HepG2 (cell line): ENCODE measurements around the gene OR1L8. TPM values are rescaled to one million over a fixed set of nuclear protein-coding genes. Genes with fewer than 3 reads are reported as not detected.

Source experiments
- ATAC-seq: fragments of 200-7000 bp; cut with Tn5 transposase; 3 replicates; pipeline ENCODE4 v1.9.1; 2020; ENCODE audit warnings: mild to moderate bottlenecking, moderate library complexity
- BruUV-seq: library from RNA; stranded (reverse); fragments of 400-500 nt; replicated peaks from 2 replicates; lab custom pipeline; 2021; lab: Mats Ljungman, UMichigan
- CTCF ChIA-PET: fragments of 300-600 bp; formaldehyde crosslinking; extraction: SDS; loops from one replicate; lab custom pipeline; 2021; ENCODE audit warnings: low total read pairs, inconsistent platforms, low intra/inter-chr PET ratio; lab: Yijun Ruan, JAX
- POLR2A ChIA-PET: fragments of 350-600 bp; sonication (Branson Sonifier 250); formaldehyde crosslinking; loops from one replicate; lab custom pipeline; 2020; ENCODE audit warnings: antibody characterized with exemption, inconsistent platforms; lab: Yijun Ruan, JAX
- DNase-seq: peaks from one replicate; pipeline ENCODE4 v3.0.0-alpha.2; 2015; ENCODE audit warnings: low spot score
- FAIRE-seq: peaks from 3 replicates; lab custom pipeline; 2011; peaks lifted over from hg19 to GRCh38; lab: Jason Lieb, UNC
- H2AFZ ChIP-seq: one replicate; pipeline ENCODE4 v1.6.1; 2011; ENCODE audit warnings: low read length, inconsistent platforms
- H3K27ac ChIP-seq: fragments of 300-600 bp; 3 replicates; pipeline ENCODE4 v1.8.0; 2011; ENCODE audit warnings: mixed run types, mild to moderate bottlenecking, mixed read lengths, low read length, inconsistent platforms; ENCODE audit not compliant: insufficient read depth; ENCODE audit errors: extremely low read length
- H3K27me3 ChIP-seq, 2 experiments: fragments of 200-600 bp in 1 of 2; 2 replicates in 1 of 2; 3 replicates in 1 of 2; pipeline versions ENCODE4 v1.6.0 to v1.8.0; 2011; ENCODE audit warnings: low read length in 2 of 2, mild to moderate bottlenecking in 2 of 2, moderate library complexity in 2 of 2, inconsistent platforms in 1 of 2; ENCODE audit not compliant: insufficient read depth in 2 of 2, control insufficient read depth in 1 of 2
- H3K36me3 ChIP-seq, 2 experiments: fragments of 200-600 bp in 1 of 2; replicated peaks in 1 of 2; 2 replicates in 1 of 2; 3 replicates in 1 of 2; pipeline versions ENCODE4 v1.5.1 to v1.8.0; 2011; ENCODE audit warnings: low read length in 2 of 2, inconsistent platforms in 1 of 2; ENCODE audit not compliant: insufficient read depth in 2 of 2, control insufficient read depth in 1 of 2
- H3K4me1 ChIP-seq: 2 replicates; pipeline ENCODE4 v1.5.1; 2012; ENCODE audit warnings: low read length, inconsistent platforms; ENCODE audit not compliant: insufficient read depth
- H3K4me2 ChIP-seq: 2 replicates; pipeline ENCODE4 v1.6.0; 2011; ENCODE audit warnings: low read depth, low read length, inconsistent platforms
- H3K4me3 ChIP-seq, 3 experiments: fragments of 200-600 bp in 1 of 3; sonication (generic), shearing (Covaris generic) in 1 of 3; replicated peaks in 1 of 3; 2 replicates each; pipeline ENCODE4 v1.5.1; 2011 to 2016; ENCODE audit warnings: low read length in 3 of 3, inconsistent platforms in 2 of 3, low read depth in 2 of 3, mild to moderate bottlenecking in 2 of 3, control low read depth in 1 of 3, mixed read lengths in 1 of 3; ENCODE audit not compliant: insufficient read depth in 1 of 3
- H3K79me2 ChIP-seq: one replicate; pipeline ENCODE4 v1.6.1; 2011; ENCODE audit warnings: low read length, inconsistent platforms; ENCODE audit not compliant: insufficient read depth
- H3K9ac ChIP-seq: 2 replicates; pipeline ENCODE4 v1.6.0; 2011; ENCODE audit warnings: mild to moderate bottlenecking, low read depth, low read length, inconsistent platforms; ENCODE audit not compliant: insufficient read depth
- H3K9me3 ChIP-seq: 2 replicates; pipeline ENCODE4 v1.5.1; 2012; ENCODE audit warnings: mild to moderate bottlenecking, low read length
- H4K20me1 ChIP-seq: 2 replicates; pipeline ENCODE4 v1.6.0; 2011; ENCODE audit warnings: inconsistent platforms, mild to moderate bottlenecking, low read length, moderate library complexity; ENCODE audit not compliant: insufficient read depth
- NPAS2 ChIP-seq: sonication (generic); formaldehyde crosslinking; IDR thresholded peaks from 2 replicates; pipeline ENCODE4 v1.8.0; 2022; ENCODE audit warnings: mild to moderate bottlenecking, missing genetic modification reagents, borderline replicate concordance
- RARG ChIP-seq: sonication (generic); formaldehyde crosslinking; IDR thresholded peaks from 2 replicates; pipeline ENCODE4 v1.4.0; 2020; ENCODE audit warnings: low read depth, mild to moderate bottlenecking, missing genetic modification reagents
- RBM22 ChIP-seq: fragments of 200-400 bp; formaldehyde crosslinking; optimal IDR thresholded peaks from 2 replicates; pipeline ENCODE3; 2017; ENCODE audit warnings: mild to moderate bottlenecking, low read length, moderate library complexity
- ZBTB21 ChIP-seq: sonication (generic); formaldehyde crosslinking; IDR thresholded peaks from 2 replicates; pipeline ENCODE4 v1.4.0; 2020; ENCODE audit warnings: missing genetic modification reagents
- ZIK1 ChIP-seq: sonication (generic); formaldehyde crosslinking; IDR thresholded peaks from 2 replicates; pipeline ENCODE4 v1.5.0; 2020; ENCODE audit warnings: mild to moderate bottlenecking, low read depth, missing genetic modification reagents, borderline replicate concordance
- ZNF782 ChIP-seq: sonication (generic); formaldehyde crosslinking; IDR thresholded peaks from 2 replicates; pipeline ENCODE4 v1.4.0; 2020; ENCODE audit warnings: missing genetic modification reagents, mild to moderate bottlenecking, borderline replicate concordance
- WGBS: methylation state at CpG from one replicate; pipeline ENCODE4 v1.1.6; 2017; ENCODE audit warnings: low lambda C conversion rate; 5-methylcytosine and 5-hydroxymethylcytosine counted together
- in situ Hi-C: cut with HindIII; loops from 2 replicates; pipeline ENCODE4 v1.10.0; 2017; ENCODE audit warnings: low pct_unique_long_range_greater_than_20kb; ENCODE audit not compliant: extremely low pct_ligation_motif_present
- intact Hi-C: fragments of 100-400 bp; cut with micrococcal nuclease; formaldehyde crosslinking; loops from one replicate; pipeline ENCODE4 v1.10.0; 2022; ENCODE audit not compliant: unreplicated experiment
- polyA plus RNA-seq, 8 experiments: library from polyadenylated mRNA; depleted of rRNA in 3 of 8; stranded (reverse) in 7 of 8; unstranded in 1 of 8; fragments of >200 nt; fragmentation: Illumina TruSeq in 4 of 8; extraction: Trizol in 4 of 8; gene quantifications; 2 replicates each; pipeline versions ENCODE4 v1.2.1 to v1.2.3, GENCODE V29; 2011 to 2016; ENCODE audit warnings: low read depth in 4 of 8, missing spikeins in 1 of 8, mixed read lengths in 1 of 8; ENCODE audit not compliant: insufficient read depth in 1 of 8
- total RNA-seq, 5 experiments: library from RNA; depleted of rRNA; stranded (reverse); fragments of >200 nt; fragmentation: Illumina TruSeq; extraction: Trizol; gene quantifications; 2 replicates each; pipeline ENCODE4 v1.2.3, GENCODE V29; 2016; ENCODE audit warnings: low read depth in 1 of 5
- TF ChIP-seq, protein P1 (sequence below): sonication (generic); formaldehyde crosslinking; IDR thresholded peaks from 2 replicates; pipeline ENCODE4 v1.5.1; 2020; ENCODE audit warnings: mild to moderate bottlenecking, missing genetic modification reagents
- TF ChIP-seq, protein P2 (sequence below): sonication (generic); formaldehyde crosslinking; IDR thresholded peaks from 2 replicates; pipeline ENCODE4 v1.4.0; 2020; ENCODE audit warnings: missing genetic modification reagents; ENCODE audit errors: not compliant biosample characterization

OR1L8 gene
- total and polyA plus RNA-seq, 2 of the 13 experiments (the other 11 are each of a cell fraction or from before 2014, with no cell fraction given) = not detected

DNA sequence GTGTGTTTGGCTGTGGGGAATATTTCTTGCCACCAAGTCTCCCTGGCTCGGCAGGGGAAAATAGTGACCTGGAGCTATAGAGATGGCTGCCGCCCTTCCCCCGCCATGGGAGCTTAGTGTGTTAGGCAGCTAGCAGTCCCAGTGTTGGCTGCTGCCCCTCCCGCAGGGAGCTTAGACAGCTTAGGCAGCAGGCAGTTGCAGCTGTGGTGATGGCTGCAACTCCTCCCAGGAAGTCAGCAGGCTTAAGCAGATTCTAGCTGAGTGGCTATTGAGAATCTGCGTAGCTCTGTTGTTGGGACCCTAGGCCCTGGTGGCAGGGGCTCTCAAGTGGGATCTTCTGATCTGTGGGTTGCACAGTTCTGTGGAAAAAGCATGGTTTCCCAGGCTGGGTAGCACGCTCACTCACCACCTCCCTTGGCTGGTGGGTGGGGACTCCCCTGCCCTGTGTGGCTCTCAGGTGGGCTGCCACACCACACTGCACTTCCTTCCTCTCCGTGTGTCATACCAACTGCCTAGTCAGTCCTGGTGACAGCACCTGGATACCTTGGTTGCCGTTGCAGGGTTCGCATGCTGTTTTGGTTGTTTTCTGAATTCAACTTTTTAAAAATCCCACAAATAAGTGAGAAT is 20.9 kb downstream of the OR1L8 start:
- Histone ChIP-seq H3K4me2 (no peak overlapping the region), H3K27ac (no peak overlapping the region), H3K27me3 (no peaks in the 10 kb centered on the region), H3K9me3 (no peaks in the 10 kb centered on the region), H3K4me1 (no peaks in the 10 kb centered on the region), H2AFZ (no peak overlapping the region), H3K9ac (no peak overlapping the region), H3K4me3 (no peak overlapping the region), H3K79me2 (no peaks in the 10 kb centered on the region), H4K20me1 (no peaks in the 10 kb centered on the region), H3K36me3 (no peaks in the 10 kb centered on the region)
- BruUV-seq = no TSS peak
- DNase-seq = no peak
- intact Hi-C loops = no loop called here
- no peak for TF ChIP-seq ZIK1 (CRISPR knock-in tag)
- TF ChIP-seq, protein P1, sequence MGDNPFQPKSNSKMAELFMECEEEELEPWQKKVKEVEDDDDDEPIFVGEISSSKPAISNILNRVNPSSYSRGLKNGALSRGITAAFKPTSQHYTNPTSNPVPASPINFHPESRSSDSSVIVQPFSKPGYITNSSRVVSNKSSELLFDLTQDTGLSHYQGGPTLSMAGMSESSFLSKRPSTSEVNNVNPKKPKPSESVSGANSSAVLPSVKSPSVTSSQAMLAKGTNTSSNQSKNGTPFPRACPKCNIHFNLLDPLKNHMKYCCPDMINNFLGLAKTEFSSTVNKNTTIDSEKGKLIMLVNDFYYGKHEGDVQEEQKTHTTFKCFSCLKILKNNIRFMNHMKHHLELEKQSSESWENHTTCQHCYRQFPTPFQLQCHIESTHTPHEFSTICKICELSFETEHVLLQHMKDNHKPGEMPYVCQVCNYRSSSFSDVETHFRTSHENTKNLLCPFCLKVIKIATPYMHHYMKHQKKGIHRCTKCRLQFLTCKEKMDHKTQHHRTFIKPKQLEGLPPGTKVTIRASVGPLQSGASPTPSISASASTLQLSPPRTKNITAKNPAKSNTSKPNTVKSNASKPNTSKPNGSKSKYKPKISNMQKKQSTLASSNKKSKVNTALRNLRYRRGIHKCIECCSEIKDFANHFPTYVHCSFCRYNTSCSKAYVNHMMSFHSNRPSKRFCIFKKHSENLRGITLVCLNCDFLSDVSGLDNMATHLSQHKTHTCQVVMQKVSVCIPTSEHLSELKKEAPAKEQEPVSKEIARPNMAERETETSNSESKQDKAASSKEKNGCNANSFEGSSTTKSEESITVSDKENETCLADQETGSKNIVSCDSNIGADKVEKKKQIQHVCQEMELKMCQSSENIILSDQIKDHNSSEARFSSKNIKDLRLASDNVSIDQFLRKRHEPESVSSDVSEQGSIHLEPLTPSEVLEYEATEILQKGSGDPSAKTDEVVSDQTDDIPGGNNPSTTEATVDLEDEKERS (CRISPR knock-in tag) = no peak
- no peak for TF ChIP-seq ZBTB21 (CRISPR knock-in tag)
- no peak for TF ChIP-seq NPAS2
- no peak for TF ChIP-seq ZNF782 (CRISPR knock-in tag)
- no peak for TF ChIP-seq RARG (CRISPR knock-in tag)
- TF ChIP-seq, protein P2, sequence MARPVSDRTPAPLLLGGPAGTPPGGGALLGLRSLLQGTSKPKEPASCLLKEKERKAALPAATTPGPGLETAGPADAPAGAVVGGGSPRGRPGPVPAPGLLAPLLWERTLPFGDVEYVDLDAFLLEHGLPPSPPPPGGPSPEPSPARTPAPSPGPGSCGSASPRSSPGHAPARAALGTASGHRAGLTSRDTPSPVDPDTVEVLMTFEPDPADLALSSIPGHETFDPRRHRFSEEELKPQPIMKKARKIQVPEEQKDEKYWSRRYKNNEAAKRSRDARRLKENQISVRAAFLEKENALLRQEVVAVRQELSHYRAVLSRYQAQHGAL (CRISPR knock-in tag) = no peak
- TF ChIP-seq RBM22 = no peak
- ChIA-PET CTCF (no interaction called here), POLR2A (no interaction called here)
- ATAC-seq = no peak
- in situ Hi-C loops = no loop called here
- 26% methylated on average over 4 of the region's 9 CpGs for WGBS
- no peak for FAIRE-seq
